Measurements from ENCODE around the gene COL27A1.

COL27A1 gene

DNA sequence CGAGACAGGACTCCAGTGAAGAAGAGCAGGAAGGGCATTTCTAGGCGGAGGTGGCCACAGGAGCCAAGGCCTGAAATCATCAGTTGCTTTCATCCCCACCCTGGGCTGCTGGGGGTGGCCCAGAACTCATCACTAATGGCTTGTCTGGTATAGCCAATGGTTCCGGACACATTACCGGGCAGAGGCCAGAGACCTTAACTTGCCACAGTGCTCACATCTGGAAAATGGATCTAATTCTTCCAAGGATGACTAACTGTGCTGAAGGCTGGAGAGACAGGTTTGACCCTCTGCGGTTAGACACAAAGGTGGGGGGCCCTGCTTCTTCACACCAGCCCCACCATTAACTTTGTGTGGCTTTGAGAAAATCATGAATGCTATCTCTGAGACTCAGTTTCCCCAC is 6.2 kb upstream of the COL27A1 start:
- DNase-seq (ENCODE audit: low spot score), result no peak

DNA sequence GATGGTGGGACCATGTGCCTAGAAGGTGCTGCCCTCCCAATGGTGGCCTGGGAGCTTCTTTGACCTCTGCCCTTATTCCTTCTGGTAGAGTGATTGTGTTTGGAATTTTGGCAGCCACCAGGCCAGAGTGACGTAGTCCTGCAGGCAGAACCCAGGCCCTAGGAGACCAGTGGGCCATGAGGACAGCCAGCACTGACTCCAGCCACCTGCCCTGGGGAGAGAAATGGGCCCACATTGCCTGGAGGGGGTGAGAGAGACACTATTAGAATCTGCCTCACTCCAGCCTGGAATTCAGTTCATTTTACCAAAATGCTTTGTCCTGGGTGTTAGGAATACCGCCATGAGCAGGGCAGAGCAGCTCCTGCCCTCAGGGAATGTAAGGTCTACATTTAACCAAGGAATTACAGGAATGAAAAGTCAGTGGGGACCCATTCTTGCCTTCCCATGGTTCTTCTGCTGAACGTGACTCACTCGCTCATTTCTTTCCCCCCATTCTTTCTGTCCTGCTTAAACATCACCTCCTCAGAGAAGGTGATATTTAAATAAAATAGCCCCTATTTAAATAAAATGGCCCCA is 5.5 kb upstream of the COL27A1 start:
- no peak for DNase-seq (ENCODE audit: low spot score)

DNA sequence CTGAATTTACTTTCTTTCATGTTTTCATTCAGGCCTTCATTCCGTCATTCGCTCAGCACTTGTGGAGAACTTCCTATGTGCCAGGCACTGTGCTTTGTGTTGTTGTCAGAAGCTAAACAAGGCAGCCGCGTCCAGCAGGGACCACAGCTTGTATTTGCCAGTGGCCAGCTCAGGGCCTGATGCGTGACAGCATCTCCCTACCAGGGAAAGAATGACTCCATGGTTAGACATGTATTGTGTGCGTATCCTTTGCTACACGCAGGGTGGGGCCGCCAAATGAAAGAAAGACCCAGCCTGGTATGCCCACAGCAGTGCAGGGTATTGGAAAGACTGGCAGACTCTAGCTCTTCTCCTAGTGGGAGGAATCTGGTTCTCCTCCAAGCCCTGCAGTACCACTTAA is 4.7 kb upstream of the COL27A1 start:
- DNase-seq (ENCODE audit: low spot score), result no peak

DNA sequence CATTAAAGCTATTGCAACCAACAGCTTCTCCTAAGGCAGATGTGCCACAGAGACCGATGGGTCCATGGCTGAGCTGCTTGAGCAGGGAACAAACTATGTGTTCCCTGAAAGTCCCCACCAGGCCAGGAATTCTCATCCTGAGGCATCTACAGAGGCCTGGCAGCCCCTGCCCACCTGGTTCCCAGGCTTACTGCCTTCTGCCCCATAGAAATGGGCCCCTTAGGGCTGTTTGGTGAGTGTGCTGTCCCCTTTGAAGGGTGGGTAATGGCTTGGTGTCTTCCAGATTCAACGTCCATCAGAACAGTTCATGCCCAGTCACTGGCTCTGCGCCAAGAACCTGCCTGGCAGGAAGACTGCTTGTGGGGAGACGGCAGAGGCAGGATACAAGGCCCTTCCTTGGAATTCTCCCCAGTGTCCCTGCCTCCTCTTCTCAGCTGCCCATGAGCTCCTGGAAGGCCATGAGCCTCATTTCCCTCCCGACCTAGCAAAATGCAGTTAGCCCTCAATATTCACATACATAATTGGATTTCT is 3.8 kb upstream of the COL27A1 start:
- no peak for DNase-seq (ENCODE audit: low spot score)

DNA sequence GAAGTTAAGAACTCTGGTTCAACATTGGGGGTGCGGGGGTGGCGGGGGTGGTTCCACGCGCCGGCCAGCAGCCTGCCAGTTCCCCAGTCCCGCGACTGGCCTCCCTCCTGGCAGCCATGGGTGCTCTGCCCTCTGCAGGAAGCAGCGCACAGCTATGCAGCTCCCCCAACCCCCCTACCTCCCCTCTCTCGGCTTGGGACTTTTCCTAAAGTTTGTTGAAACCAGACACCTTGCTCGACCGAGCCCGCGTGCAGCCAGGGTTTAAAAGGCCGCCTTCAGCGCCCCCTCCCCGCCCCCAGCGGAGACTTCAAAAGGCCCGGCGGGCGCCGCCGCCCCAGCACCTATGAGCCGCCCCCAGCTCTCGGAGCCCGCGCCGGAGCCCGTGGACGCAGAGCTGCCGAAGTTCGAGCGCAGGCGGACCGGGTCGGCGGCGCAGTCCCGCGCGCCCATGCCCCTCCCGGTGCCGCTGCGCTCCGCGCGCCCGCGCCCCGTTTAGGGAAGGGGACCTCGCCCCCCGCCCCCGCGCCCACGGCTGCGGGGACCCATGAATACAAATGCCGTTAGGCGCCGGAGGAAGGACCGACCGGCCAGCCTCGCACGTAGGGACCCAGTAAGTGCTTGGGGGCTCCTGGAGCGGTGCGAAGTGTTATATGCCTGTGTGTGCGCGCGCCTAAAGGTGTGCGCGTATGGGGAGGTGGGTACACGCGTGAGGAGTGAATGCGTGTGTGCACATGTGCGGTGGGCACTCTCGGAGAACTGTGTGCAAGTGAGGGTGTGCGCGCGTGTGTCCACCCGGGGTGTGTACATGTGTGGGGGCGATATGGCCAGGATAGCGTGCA is 1.4 kb upstream of the COL27A1 start:
- DNase-seq (ENCODE audit: low spot score), result peak; percentile 41

DNA sequence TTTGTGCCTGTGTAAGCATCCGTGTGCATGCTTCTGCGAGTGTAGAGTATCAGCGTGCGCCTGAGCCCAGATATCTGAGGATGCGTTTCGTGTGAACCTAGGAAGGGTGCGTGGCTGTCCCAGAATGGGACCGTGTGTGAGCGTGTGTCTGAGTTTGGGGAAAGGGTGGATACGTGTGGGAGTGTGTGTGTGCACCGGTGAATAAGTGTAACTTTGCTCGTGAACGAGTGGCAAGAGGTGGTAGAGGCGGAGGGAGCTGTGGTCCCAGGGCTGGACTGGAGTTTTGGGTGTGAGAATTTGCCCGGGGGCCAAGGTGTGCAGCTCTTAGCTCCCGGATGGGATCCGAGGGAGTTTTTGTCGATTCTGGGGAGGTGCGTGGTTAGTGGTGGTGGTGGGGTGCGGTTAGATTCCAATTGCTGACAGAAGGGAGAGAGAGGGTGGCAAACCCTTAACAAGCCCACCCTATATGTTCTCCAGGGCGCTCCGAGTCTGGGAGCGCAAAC is 686 bp upstream of the COL27A1 start:
- no peak for DNase-seq (ENCODE audit: low spot score)

DNA sequence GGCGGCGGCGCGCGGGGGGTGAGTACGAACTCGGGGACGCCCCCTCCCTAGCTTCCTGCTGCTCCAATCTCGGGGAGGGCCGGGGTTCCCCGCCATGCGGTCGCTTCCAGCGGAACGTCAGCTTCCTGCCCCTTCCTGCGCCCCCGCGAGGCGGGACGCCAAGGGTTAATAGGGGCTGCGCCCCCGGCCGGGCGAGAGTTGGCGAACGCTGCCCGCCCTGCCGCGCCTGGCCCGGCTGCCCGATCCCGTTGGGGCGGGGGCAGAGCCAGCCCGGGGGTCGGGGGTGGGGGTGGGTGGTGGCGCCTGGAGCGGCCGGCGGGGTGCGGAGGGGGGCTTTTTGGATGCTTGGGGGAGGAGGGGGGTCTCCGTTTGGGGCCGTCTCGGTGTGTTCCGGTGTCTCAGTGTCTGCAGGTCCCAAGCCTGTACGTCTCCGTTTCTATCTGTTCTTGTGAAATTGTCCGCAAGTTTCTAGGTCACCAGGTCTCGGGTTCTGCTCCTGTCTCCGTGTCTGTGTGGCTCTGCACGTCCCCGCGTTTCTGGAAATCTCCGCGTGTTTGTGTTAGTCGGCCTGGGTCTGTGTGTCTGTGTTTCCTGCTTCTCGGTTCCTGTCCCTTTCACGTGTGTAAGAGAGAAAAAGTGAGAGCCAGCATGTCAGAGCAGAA is 789 bp downstream of the COL27A1 start:
- peak; percentile 21 for DNase-seq (ENCODE audit: low spot score)

DNA sequence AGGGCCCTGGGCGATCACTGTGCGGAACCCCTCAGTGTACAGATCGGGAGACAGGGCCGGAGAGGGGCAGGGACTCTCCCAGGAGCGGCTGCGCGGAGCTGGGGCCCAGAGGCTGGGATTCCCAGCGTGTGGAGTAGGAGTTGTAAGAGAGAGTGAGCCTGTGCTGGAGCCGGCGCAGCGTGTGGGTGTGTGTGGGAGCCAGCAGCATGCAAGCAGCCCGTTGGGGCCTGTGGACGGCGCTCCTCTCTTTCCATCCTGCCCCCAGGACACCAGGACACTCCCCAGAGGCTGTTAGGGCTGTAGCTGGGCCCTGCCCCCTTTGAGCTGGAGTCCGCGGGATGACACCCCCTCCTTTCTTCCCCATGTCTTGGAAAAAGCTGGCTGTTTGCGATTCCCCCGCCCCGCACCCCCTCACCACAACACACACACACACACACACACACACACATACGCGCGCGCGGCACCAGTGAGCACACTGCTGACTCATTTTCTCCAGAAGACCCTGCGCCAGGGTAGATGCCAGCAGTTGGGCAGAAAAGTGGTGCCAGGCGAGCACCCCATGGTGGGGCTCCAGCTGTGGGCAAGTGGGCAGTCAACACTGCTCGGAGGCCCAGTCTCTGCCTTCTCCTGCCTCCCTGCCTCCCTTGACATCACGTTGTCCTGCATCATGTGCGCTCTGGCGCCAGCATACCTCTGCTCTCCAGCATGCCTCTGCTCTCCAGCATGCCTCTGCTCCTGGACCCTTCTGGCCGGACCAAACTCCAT is 1.5 kb downstream of the COL27A1 start:
- DNase-seq (ENCODE audit: low spot score), result peak; percentile 78

DNA sequence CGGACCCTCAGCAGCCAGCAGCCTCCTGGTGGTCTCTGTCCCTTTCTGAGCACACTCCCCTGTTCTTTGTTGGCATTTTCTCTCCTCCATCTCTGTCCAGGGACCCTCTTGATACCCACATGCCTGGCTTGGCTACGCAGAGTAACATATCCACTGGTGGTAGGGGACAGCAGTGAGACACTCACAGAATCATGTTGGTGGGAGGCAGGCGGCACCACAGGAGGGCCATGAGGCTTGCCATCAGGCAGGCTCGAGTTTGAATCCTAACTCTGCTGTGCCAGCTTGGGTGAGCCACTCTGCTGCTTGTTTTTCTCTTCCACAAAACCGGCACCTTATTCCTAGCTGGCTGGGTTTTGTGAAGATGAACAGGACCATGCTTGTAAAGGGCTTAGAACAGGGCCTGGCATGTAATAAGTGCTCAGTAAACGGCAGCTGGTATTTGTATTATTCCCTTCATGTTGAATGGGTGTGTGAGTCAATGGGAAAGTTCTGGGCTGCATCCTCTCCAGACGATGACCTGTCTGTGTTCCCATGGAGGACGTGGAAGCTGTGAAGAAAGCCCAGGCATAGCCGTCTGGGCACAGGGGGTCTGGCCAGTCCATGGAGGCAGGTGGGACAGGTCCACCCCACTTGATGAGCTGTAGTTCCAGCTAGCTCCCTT is 2.3 kb downstream of the COL27A1 start:
- DNase-seq (ENCODE audit: low spot score), result no peak

DNA sequence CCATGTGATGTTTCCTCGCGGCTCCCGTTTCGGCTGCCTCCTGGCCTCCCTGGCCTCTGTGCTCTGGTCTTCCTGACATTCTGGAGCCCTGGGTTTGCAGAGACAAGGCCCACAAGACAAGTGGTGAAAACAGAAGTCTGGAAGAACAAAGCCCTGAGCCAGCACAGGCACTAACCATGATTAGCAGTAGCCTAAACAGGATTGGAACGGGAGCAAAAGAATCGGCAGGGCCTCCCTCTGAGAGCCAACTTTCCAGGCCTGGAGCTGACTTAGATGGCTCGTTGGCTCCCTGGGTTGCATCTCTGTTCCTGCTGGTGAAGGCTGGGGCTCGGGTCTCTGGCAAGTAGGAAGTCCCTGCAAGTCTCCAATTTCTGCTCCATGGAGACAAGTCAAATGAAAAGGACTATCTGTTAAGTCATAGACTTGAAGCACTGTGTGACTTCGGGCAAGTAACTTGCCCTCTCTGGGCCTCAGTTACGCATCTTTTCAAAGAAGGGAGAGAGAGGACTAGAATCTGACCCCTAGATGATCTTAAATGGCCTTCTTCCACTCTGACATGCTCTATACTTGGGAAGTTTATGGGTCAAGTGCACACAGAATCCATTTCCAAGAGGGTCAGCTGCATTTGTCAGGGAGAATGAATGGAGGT is 3.3 kb downstream of the COL27A1 start:
- DNase-seq (ENCODE audit: low spot score), result no peak

DNA sequence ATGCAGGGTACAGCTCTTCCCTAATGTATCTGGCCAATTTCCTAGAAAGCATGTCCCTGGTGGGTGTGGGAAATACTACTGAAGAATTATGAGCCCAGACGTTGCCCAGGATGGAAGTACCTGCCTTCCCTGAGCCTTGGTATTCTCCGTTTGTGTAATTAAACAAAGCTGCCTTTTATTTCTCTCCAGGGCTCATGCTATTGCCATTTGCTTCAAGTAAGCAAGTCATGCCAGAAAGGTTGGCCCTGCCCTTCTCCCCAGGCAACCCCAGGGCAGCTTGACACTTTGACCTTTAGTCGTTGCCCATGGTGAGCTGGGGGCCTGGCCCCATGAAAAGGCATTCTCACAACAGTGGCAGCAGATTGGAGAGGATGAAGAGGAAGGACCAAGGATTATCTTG is 4.4 kb downstream of the COL27A1 start:
- no peak for DNase-seq (ENCODE audit: low spot score)

DNA sequence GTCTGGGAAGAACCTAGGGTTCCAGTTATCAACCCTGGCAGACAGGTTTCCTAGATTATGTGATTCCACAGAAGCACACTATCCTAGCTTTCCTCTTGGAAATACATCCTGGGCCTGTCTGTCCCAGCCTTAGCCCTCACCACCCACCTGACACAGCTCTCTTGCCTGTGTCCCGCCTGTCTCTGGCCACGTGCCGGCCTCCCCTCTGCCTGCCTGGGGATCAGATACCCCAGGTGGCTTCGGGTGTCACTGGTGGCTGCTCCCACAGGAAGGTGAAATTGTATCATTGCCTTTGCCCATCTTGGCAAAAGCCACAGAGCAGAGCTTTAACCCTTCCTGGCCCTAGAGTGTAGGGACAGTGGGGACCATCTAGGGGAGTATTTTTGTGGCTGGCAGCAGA is 6.2 kb downstream of the COL27A1 start:
- no peak for DNase-seq (ENCODE audit: low spot score)

DNA sequence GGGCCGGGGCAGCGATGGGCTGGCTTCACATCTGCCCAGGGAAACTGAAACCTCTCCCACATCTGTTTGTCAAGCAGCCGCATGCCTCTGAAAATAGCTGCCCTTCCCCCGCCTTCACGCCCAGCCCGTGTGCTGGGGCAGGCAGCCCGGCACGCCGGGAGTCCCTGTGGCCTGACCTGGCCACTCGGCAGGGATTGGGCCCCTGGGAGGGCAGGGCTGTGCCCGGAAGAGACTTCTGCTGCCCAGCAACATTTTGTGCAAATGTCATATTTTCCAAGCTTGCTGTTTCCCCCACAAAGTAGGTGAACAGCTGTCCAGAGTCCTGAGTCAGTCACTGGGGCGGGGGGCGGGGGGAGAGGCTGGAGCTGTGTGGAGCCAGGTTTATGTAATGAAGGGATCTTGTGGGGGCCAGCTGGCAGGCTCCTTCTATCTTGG is 8.2 kb downstream of the COL27A1 start:
- peak; percentile 69 for DNase-seq (ENCODE audit: low spot score)

DNA sequence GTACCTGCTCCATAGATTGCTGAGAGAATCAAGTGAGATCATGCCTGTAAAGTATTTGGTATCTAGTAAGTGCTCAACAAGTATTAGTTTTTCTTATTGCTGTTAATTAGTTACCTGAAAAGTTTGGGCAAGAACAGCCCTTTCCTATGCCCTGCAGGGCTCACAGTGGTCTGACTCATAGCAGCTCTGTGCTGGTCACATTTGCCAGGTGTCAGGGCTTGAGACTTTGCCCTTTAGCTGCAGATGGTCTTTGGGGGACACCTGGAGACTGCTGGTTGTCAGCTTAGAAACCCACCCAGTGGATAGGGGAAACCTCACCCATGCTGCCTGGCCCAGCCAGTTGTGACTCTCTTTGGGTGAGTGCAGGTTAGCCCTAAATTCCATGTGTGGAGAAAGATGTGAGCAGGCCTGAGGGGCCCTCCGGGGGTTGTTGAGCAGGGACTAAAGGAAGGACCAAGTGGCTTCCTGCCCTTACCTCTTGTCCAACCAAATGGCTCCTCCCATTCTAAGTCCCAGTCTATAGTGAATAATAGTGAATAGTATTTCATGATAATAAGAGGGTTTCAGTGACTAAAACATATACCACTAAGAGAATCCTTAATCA is 9.0 kb downstream of the COL27A1 start:
- DNase-seq (ENCODE audit: low spot score), result no peak

DNA sequence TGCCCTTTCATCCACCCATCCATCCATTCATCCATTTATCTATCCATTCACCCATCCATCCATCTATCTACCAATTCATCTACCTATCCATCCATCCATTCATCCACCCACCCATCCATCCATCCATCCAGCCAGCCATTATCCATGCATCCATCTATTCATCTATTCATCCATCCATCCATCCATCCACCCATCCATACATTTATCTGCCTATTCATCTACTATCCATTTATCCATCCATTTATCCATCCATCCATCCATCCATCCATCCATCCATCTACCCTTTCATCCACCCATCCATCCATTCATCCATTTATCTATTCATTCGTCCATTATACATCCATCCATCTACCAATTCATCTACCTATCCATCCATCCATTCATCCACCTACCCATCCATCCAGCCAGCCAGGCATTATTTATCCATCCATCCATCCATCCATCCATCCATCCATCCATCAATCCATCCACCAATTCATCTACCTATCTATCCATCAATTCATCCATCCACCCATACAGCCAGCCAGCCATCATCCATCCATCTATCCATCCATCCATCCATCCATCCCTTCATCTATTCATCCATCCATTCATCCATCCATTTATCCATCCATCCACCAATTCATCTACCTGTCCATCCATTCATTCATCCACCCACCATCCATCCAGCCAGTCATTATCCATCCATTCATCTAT is 10.2 kb downstream of the COL27A1 start:
- no peak for DNase-seq (ENCODE audit: low spot score)

DNA sequence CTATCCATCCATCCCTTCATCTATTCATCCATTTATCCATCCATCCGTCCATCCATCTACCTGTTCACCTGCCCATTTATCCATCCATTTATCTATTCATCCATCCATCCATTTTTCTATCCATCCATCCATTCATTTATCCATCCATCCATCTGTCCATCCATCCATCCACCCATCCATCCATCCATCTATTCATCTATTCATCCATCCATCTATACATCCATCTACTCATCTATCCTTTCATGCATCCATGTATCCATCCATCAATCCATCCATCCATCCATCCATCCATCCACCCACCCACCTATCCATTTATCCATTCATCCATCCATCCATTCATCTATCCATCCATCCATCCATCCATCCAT is 10.8 kb downstream of the COL27A1 start:
- DNase-seq (ENCODE audit: low spot score), result no peak

DNA sequence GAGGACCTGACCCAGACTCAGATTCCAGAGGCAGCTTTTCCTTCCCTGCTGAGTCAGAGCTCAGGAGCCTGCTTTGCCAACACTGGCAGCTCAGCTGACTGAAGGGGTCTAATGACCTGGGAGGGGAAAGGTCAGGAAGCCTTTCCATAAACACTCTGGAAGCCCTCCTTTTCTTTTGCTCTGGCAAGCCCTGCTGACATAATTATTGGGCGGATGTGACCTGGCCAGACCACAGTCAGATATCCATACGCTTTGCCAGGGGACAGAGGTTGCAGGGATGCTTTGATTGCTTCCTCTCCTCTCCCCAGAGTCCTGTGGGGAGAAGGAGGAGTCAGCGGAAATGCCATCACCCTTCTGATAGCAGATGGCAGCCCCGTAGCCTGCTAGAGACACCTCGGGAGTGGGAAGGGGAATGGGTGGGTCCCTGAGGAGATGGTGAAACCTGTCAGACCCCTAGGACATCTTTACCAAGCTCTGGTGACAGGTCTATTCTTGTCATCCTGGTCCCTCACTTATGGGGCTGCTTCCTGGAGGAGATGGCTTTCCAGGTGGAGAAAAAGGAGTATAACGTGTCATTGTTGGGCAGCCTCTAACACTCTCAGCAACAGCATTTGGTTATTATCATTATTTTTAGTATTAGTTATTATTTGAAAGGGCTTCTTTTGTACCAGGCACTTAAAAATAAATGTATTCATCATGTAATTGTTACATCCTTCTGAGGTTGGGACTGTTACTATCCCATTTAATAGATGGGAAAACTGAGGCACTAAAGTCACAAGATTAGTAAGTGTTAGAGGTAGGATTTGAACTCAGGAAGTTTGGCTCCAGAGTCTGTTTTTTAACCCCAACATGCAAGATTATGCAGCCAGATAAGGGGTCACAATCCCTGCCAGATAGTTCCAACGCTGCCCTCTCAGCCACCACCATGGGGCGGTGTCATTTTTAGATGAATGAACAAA is 11.6 kb downstream of the COL27A1 start:
- DNase-seq (ENCODE audit: low spot score), result no peak

DNA sequence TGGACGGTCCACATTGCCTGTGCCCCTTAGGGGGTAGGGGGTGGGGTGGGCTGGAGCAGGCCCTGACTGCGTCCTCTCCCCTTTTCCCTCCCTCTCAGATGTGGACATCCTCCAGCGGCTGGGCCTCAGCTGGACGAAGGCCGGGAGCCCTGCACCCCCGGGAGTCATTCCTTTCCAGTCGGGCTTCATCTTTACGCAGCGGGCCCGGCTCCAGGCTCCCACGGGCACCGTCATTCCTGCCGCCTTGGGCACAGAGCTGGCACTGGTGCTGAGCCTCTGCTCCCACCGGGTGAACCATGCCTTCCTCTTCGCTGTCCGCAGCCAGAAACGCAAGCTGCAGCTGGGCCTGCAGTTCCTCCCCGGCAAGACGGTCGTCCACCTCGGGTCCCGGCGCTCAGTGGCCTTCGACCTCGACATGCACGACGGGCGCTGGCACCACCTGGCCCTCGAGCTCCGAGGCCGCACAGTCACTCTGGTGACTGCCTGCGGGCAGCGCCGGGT is 12.3 kb downstream of the COL27A1 start:
- DNase-seq (ENCODE audit: low spot score), result no peak
